A673 (cell line): ENCODE measurements around the gene PALM2AKAP2.

Experiments used
- CTCF ChIP-seq: fragments of 300-800, 200-600 bp; sonication (generic); conservative IDR thresholded peaks from 2 replicates; pipeline ENCODE4 v1.5.1; 2017; ENCODE audit warnings: low read depth, mild to moderate bottlenecking, antibody characterized with exemption, low read length, moderate library complexity, mixed read lengths
- EZH2 ChIP-seq: fragments of 200-600 bp; sonication (generic); IDR thresholded peaks from 2 replicates; pipeline ENCODE4 v1.6.1; 2017; ENCODE audit warnings: borderline replicate concordance, low read depth, mild to moderate bottlenecking, mixed read lengths, antibody characterized with exemption, low read length; ENCODE audit not compliant: poor library complexity, severe bottlenecking

GRCh38 chr9:109766351-109766750, 13.6 kb upstream of the PALM2AKAP2 start:
- TF ChIP-seq EZH2 (no peak), CTCF (no peak)
